ENCODE data around the gene NANOG.
"Not testable (repeated sequence)": the region's sequence is repeated elsewhere in the genome, so short reads cannot be mapped to it uniquely, and the experiment has no call there.

The NANOG gene

GRCh38 chr12:7783433-7783832, 5.8 kb upstream of the NANOG start:
- H3K9me3 Mint-ChIP-seq; ATAC-seq (replicated peaks; ENCODE audit: extremely low read depth, poor library complexity, severe bottlenecking); DNase-seq (ENCODE audit: low spot score in 2 of 2); H3K4me3 Mint-ChIP-seq; H3K36me3 Mint-ChIP-seq (ENCODE audit: insufficient read depth); H3K27ac Mint-ChIP-seq (ENCODE audit: low read depth); H3K4me1 Mint-ChIP-seq: not testable (repeated sequence)
- H3K27me3 Mint-ChIP-seq = peaks cover 22% of the 10 kb centered on the region

- no peaks in the 10 kb centered on the region for H3K4me1 Mint-ChIP-seq
- H3K9me3 Mint-ChIP-seq = no peaks in the 10 kb centered on the region
- H3K4me3 Mint-ChIP-seq = no peak overlapping the region
- DNase-seq (ENCODE audit: low spot score in 2 of 2) (no peak), ATAC-seq (replicated peaks; ENCODE audit: extremely low read depth, poor library complexity, severe bottlenecking) (no peak)
- H3K36me3 Mint-ChIP-seq (ENCODE audit: insufficient read depth) = no peaks in the 10 kb centered on the region
- no peak overlapping the region for H3K27ac Mint-ChIP-seq (ENCODE audit: low read depth)
- peaks cover 25% of the 10 kb centered on the region for H3K27me3 Mint-ChIP-seq
Measured at GRCh38 chr12:7784701-7785100, 4.5 kb upstream of the NANOG start.

GRCh38 chr12:7787574-7788293, 1.5 kb upstream of the NANOG start:
- Mint-ChIP-seq H3K4me1 (no peaks in the 10 kb centered on the region), H3K4me3 (no peak overlapping the region), H3K27ac (ENCODE audit: low read depth) (no peak overlapping the region), H3K9me3 (no peaks in the 10 kb centered on the region), H3K27me3 (peaks cover 36% of the 10 kb centered on the region), H3K36me3 (ENCODE audit: insufficient read depth) (no peaks in the 10 kb centered on the region)
- no peak for DNase-seq (ENCODE audit: low spot score in 2 of 2)
- ATAC-seq (replicated peaks; ENCODE audit: extremely low read depth, poor library complexity, severe bottlenecking) = no peak

- no peaks in the 10 kb centered on the region for H3K36me3 Mint-ChIP-seq (ENCODE audit: insufficient read depth)
- no peaks in the 10 kb centered on the region for H3K9me3 Mint-ChIP-seq
- H3K27ac Mint-ChIP-seq (ENCODE audit: low read depth) = no peak overlapping the region
- H3K27me3 Mint-ChIP-seq = peaks cover 36% of the 10 kb centered on the region
- H3K4me3 Mint-ChIP-seq = no peak overlapping the region
- no peaks in the 10 kb centered on the region for H3K4me1 Mint-ChIP-seq
- no peak for ATAC-seq (replicated peaks; ENCODE audit: extremely low read depth, poor library complexity, severe bottlenecking)
- no peak for DNase-seq (ENCODE audit: low spot score in 2 of 2)
Measured at GRCh38 chr12:7788294-7788660, 925 bp upstream of the NANOG start.

GRCh38 chr12:7793211-7793610, 4.0 kb downstream of the NANOG start:
- no peak overlapping the region for H3K27ac Mint-ChIP-seq (ENCODE audit: low read depth)
- no peak for DNase-seq (ENCODE audit: low spot score in 2 of 2)
- no peaks in the 10 kb centered on the region for H3K9me3 Mint-ChIP-seq
- H3K36me3 Mint-ChIP-seq (ENCODE audit: insufficient read depth) = no peaks in the 10 kb centered on the region
- no peaks in the 10 kb centered on the region for H3K4me1 Mint-ChIP-seq
- no peak for ATAC-seq (replicated peaks; ENCODE audit: extremely low read depth, poor library complexity, severe bottlenecking)
- no peak overlapping the region for H3K4me3 Mint-ChIP-seq
- H3K27me3 Mint-ChIP-seq = peaks cover 16% of the 10 kb centered on the region

GRCh38 chr12:7797269-7797668, 8.1 kb downstream of the NANOG start:
- ATAC-seq (replicated peaks; ENCODE audit: extremely low read depth, poor library complexity, severe bottlenecking); DNase-seq (ENCODE audit: low spot score in 2 of 2); H3K4me3 Mint-ChIP-seq; H3K27me3 Mint-ChIP-seq; H3K9me3 Mint-ChIP-seq; H3K4me1 Mint-ChIP-seq; H3K27ac Mint-ChIP-seq (ENCODE audit: low read depth); H3K36me3 Mint-ChIP-seq (ENCODE audit: insufficient read depth): not testable (repeated sequence)

- H3K4me3 Mint-ChIP-seq = no peak overlapping the region
- no peak overlapping the region for H3K27ac Mint-ChIP-seq (ENCODE audit: low read depth)
- no peaks in the 10 kb centered on the region for H3K27me3 Mint-ChIP-seq
- ATAC-seq (replicated peaks; ENCODE audit: extremely low read depth, poor library complexity, severe bottlenecking) (no peak), DNase-seq (ENCODE audit: low spot score in 2 of 2) (no peak)
- no peaks in the 10 kb centered on the region for H3K9me3 Mint-ChIP-seq
- H3K36me3 Mint-ChIP-seq (ENCODE audit: insufficient read depth) = no peaks in the 10 kb centered on the region
- H3K4me1 Mint-ChIP-seq = no peaks in the 10 kb centered on the region
Measured at GRCh38 chr12:7797698-7798398, 8.6 kb downstream of the NANOG start.

- DNase-seq (ENCODE audit: low spot score in 2 of 2); H3K36me3 Mint-ChIP-seq (ENCODE audit: insufficient read depth); ATAC-seq (replicated peaks; ENCODE audit: extremely low read depth, poor library complexity, severe bottlenecking); H3K4me3 Mint-ChIP-seq; H3K27ac Mint-ChIP-seq (ENCODE audit: low read depth); H3K4me1 Mint-ChIP-seq; H3K9me3 Mint-ChIP-seq; H3K27me3 Mint-ChIP-seq: not testable (repeated sequence)
Measured at GRCh38 chr12:7798750-7799308, 9.6 kb downstream of the NANOG start.

GRCh38 chr12:7801460-7801859, 12.3 kb downstream of the NANOG start:
- Mint-ChIP-seq H3K9me3 (no peaks in the 10 kb centered on the region), H3K27me3 (no peaks in the 10 kb centered on the region), H3K4me3 (no peak overlapping the region), H3K4me1 (no peaks in the 10 kb centered on the region), H3K27ac (ENCODE audit: low read depth) (no peak overlapping the region), H3K36me3 (ENCODE audit: insufficient read depth) (no peaks in the 10 kb centered on the region)
- ATAC-seq (replicated peaks; ENCODE audit: extremely low read depth, poor library complexity, severe bottlenecking) (no peak), DNase-seq (ENCODE audit: low spot score in 2 of 2) (no peak)

- DNase-seq (ENCODE audit: low spot score in 2 of 2); H3K36me3 Mint-ChIP-seq (ENCODE audit: insufficient read depth); H3K27me3 Mint-ChIP-seq; H3K4me3 Mint-ChIP-seq; ATAC-seq (replicated peaks; ENCODE audit: extremely low read depth, poor library complexity, severe bottlenecking); H3K27ac Mint-ChIP-seq (ENCODE audit: low read depth); H3K9me3 Mint-ChIP-seq; H3K4me1 Mint-ChIP-seq: not testable (repeated sequence)
Measured at GRCh38 chr12:7806319-7806718, 17.1 kb downstream of the NANOG start.

GRCh38 chr12:7806863-7807487, 17.8 kb downstream of the NANOG start:
- Mint-ChIP-seq H3K27me3 (peaks cover 8% of the 10 kb centered on the region), H3K36me3 (ENCODE audit: insufficient read depth) (peaks cover 3% of the 10 kb centered on the region), H3K4me3 (no peak overlapping the region), H3K27ac (ENCODE audit: low read depth) (no peak overlapping the region), H3K4me1 (no peaks in the 10 kb centered on the region), H3K9me3 (no peaks in the 10 kb centered on the region)
- ATAC-seq (replicated peaks; ENCODE audit: extremely low read depth, poor library complexity, severe bottlenecking) = peak; percentile 68
- peak; percentile 34 to 40 for DNase-seq (ENCODE audit: low spot score in 2 of 2)

GRCh38 chr12:7825754-7826153, 36.6 kb downstream of the NANOG start:
- H3K27me3 Mint-ChIP-seq; ATAC-seq (replicated peaks; ENCODE audit: extremely low read depth, poor library complexity, severe bottlenecking); H3K4me3 Mint-ChIP-seq; H3K9me3 Mint-ChIP-seq; DNase-seq (ENCODE audit: low spot score in 2 of 2); H3K27ac Mint-ChIP-seq (ENCODE audit: low read depth); H3K4me1 Mint-ChIP-seq; H3K36me3 Mint-ChIP-seq (ENCODE audit: insufficient read depth): not testable (repeated sequence)

GRCh38 chr12:7829737-7830136, 40.5 kb downstream of the NANOG start:
- not testable (repeated sequence) for H3K4me1 Mint-ChIP-seq; H3K36me3 Mint-ChIP-seq (ENCODE audit: insufficient read depth); ATAC-seq (replicated peaks; ENCODE audit: extremely low read depth, poor library complexity, severe bottlenecking); H3K27ac Mint-ChIP-seq (ENCODE audit: low read depth); DNase-seq (ENCODE audit: low spot score in 2 of 2); H3K4me3 Mint-ChIP-seq; H3K9me3 Mint-ChIP-seq
- peaks cover 23% of the 10 kb centered on the region for H3K27me3 Mint-ChIP-seq
